ENCODE measurements around the gene EPHA4.

EPHA4 gene

GRCh38 chr2:221371347-221371746, 200.8 kb downstream of the EPHA4 start:
- TF ChIP-seq GATA3 (IDR thresholded peaks at IDR 0.05; ENCODE audit: low read depth, low read length) (no peak), GATA2 (IDR thresholded peaks at IDR 0.05; ENCODE audit: low read depth, low read length) (no peak)

GRCh38 chr2:221370857-221371211, 201.3 kb downstream of the EPHA4 start:
- no peak for TF ChIP-seq GATA2 (IDR thresholded peaks at IDR 0.05; ENCODE audit: low read depth, low read length)
- TF ChIP-seq GATA3 (IDR thresholded peaks at IDR 0.05; ENCODE audit: low read depth, low read length), result no peak

GRCh38 chr2:221370076-221370856, 201.8 kb downstream of the EPHA4 start:
- TF ChIP-seq GATA3 (IDR thresholded peaks at IDR 0.05; ENCODE audit: low read depth, low read length) (no peak), GATA2 (IDR thresholded peaks at IDR 0.05; ENCODE audit: low read depth, low read length) (no peak)
